NCI-H2196 treated with DMSO at 0.1 percent for 48 hours (cell line): ENCODE measurements around the gene EI24.
"Not testable (repeated sequence)": the region's sequence is repeated elsewhere in the genome, so short reads cannot be mapped to it uniquely, and the experiment has no call there.

Experiments used
- DNase-seq: peaks from one replicate; lab custom pipeline; 2025; ENCODE audit not compliant: unreplicated experiment; lab: John Stamatoyannopoulos, UW

EI24 gene

DNA sequence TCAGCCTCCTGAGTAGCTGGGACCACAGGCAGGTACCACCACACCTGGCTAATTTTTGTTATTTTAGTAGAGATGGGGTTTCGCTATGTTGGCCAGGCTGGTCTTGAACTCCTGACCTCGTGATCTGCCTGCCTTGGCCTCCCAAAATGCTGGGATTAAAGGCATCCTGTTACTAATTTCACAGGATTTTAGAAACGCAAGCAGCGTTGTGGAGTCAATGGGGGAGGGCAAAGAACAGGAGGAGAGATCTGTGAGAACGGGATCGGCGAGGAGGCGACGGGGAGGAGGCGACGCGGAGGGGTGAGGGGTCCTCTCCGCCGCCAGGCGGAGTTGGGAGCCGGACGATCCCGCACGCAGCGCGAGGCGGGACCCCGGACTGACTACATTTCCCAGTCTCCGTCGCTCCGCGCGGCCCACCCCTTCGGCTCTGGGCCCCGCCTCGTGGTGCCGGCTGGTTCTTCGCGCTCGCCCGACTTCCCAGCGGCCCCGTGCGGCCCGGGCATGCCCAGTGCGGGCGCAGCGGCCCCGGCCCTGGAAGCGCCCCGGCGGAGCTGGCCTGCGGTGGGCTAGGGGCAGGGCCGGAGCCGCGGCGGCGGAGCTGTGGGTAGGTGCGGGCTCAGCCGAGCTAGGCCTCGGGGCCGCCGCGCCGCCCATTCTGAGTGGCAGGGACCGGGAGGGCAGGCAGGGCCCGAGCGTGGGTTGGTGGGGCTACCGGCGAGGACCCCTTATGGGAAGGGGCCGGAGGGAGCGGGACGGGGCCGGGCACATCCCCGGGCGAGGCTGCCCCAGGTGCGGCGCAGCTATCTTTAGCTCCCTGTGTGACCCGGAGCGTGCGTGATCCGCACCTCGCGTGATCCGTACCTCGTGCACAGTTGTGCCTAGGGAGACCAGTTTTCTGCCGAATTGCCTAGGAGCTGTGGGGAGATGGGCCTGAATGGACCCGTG is at the start of gene EI24:
Gene EI24, plus strand, starts transcription at position 508 of the 945 bp plus-strand sequence. CDS start 3,051 bp downstream, outside the sequence.
- DNase-seq, result peak; percentile 78

DNA sequence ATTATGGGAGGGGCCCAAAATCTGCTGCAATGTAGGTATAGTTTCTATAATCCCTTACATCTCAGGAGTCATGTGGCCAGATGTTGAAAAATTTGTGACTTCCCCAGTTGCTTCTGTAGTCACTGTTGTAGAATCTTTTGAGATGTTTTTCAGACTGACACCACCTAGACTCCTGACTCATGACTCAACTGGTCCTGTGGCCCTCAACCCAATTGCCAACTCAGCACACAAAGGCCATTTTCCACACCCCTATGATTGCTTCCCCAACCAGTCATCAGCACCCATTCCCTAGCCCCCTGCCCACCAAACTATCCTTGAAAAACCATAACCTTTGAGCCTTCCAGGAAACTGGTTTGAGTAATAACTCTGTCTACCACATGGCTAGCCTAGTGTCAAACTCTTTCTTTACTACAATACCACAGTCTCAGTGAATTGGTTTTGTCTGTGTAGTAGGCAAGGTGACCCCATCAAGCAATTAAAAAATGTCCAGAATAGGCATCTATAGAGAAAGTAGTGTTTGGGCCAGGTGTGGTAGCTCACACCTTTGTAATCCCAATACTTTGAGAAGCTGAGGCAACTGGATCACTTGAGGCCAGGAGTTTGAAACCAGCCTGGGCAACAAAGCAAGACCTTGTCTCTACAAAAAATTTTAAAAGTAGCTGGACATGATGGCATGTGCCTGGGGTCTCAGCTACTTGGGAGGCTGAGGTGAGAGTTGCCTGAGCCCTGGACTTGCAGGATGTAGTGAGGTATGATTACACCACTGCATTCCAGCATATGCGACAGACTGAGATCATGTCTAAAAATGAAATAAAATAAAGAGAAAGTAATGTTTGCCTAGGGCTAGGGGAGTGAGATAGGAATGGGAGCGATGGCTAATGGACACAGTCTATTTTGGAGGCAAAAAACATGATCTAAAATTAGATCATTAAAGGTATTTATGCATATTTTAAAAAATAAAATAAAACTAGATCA is 49.1 kb upstream of the EI24 start:
- no peak for DNase-seq

DNA sequence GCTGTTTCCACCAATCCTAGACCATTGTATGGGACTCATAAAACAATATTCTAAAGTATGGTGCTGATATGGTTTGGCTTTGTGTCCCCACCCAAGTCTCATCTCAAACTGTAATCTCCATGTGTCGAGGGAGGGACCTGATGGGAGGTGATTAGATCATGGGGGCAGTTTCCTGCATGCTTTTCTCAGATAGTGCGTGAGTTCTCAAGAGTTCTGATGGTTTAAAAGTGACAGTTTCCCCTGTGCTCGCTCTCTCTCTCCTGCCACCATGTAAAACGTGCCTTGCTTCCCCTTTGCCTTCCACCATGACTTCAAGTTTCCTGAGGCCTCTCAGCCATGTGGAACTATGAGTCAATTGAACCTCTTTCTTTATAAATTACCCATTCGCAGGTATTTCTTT is 44.0 kb upstream of the EI24 start:
- DNase-seq, result no peak

DNA sequence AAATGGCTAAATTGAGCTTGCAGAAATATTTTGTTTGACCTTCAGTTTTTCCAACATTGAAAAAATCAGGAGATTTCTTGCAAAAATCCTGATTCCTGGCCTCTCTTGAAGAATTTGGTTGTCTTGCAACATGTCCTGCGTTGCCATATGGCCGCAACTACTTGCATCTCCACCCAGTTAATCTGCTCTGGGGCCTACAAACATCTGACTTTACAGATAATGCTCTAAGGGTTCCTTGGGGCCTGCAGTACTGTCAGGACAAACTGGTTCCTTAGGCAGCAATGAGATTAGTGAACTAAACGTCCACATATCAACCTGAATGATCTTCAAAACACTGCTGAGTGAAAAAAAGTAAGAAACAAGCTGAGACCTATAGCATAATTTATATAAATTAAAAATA is 36.6 kb upstream of the EI24 start:
- DNase-seq, result no peak

DNA sequence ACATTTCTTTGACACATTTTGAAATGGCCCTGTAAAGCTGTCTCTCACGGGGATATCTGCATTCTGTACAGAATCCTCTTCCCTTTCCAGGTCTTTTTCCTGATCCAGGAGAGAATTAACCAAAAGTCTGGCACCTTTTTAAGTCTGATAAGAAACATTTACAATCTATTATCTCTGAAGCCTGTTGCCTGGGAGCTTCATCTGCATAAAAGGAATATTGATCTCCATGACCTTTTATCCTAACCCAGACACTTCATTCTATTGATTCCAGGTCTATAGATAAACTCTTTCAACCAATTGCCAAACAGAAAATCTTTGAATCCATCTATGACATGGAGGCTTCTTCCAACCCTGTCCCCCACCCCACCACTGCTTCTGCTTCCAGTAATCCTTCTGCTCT is 33.7 kb upstream of the EI24 start:
- no peak for DNase-seq

DNA sequence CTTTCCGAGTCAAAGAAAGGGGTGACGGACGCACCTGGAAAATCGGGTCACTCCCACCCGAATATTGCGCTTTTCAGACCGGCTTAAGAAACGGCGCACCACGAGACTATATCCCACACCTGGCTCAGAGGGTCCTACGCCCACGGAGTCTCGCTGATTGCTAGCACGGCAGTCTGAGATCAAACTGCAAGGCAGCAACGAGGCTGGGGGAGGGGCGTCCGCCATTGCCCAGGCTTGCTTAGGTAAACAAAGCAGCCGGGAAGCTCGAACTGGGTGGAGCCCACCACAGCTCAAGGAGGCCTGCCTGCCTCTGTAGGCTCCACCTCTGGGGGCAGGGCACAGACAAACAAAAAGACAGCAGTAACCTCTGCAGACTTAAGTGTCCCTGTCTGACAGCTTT is 32.4 kb upstream of the EI24 start:
- DNase-seq, result not testable (repeated sequence)

DNA sequence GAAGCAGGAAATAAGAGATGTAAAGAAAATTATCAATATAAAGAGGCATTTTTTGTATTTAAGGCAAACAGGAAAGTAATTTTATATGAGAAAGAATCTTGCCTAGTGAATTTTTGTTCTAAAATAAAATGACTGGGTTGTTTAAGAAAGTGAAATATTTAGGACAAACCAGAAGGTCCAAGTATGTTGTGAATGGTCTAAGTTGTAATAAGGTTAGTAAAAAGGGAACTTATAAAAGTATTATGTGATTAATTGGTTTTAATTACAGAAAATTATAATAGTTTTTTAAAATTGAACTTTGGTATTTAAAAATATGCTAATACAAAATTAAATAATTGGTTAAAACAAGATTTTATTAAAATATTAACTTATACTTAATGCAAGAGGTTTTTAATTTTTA is 26.6 kb upstream of the EI24 start:
- no peak for DNase-seq

DNA sequence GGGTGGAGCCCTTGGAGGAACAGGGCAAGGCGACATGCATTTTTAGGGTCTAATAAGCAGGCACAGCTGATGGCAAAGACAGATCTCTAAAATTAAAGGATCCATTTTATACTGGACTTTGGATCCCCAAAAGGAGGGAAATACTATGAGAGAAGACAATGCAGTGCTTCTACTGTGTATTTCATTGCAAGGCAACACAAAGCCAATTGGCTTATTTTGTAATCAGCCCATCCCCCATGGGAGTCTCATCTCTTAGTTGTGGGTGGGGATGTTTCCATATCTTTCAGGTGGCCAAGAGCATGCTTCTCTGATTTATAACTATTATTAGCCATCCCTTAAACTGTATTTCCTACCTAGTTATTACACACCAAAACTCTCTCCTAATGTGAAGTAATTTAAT is 18.5 kb upstream of the EI24 start:
- no peak for DNase-seq

DNA sequence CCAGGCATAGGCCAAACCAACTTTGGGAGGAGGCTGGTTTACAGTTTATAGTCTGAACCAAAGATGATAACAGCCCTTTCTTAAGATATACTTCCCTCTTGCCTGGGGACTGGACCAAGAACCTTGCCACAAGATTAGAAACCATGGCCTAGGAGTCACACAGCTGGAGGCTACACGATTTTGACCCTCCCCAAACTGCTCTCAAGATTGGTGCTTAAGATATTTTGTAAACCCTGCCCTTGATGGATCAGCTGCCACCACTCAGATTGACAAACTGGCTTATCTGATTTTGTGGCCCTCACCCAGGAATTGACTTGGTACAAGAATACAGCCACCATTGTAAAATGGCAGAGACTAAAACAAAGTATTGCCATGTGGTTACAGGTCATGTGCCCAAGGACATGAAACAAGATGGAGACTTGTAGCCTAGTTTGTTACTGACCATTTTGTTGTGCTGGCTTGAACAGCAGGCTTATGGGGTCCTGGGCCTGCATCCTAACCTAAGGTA is 17.4 kb upstream of the EI24 start:
- no peak for DNase-seq

DNA sequence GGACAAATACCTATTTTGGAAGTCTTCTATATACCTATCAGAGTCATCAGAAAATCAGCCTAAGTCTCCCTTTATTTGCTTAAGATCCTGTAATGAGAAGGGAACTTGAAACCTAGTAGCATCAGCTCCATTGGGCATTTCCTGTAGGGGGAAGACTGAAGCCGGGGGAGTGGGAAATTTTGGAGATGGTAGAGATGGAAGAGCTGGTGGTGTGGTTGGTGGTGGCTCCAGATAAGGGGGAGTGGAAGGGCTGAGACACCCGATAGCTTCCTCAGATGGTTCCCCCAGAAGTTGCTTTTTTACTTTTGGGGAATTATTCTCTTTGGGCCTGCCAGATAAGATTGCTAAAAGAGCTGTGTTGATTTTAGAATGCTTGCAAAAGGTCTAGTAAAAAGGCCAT is 16.4 kb upstream of the EI24 start:
- DNase-seq, result no peak

DNA sequence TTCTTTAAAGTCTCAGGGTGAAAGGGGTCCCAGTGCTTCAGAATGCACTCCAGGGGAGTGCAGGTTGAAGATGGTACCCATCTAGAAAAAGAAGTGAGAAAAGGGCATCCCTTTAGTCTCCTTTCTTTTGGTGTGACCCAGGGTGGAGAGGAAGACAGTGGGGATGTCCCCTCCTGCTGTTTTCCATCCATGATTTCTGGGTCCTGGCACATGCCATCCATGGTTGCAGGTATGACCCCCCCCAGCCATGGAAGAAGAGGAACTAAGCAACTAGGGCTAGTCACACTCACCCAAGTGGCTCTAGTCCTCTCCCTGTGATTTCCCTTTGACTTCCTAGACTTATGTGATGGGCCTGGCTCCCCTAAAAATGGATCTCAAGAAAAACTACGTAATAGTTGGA is 15.9 kb upstream of the EI24 start:
- DNase-seq, result no peak

DNA sequence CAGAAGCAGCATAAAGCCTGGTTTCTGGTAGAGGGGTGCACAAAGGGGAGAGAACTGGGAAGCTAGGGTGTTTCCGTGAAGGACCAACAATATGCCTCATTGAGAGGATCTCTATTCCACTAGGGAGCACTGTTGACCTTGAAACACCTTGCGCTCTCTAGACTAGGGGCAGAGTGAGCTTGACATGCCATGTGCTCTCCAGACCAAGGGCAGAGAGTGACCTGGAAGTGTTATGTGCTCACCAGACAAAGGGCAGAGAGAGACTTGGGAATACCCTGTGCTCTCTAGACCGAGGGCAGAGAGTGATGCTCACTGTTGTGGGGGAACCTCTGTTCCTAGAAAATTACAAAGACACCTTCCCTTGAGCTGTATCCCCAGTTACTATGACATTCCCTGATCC is 15.2 kb upstream of the EI24 start:
- no peak for DNase-seq

DNA sequence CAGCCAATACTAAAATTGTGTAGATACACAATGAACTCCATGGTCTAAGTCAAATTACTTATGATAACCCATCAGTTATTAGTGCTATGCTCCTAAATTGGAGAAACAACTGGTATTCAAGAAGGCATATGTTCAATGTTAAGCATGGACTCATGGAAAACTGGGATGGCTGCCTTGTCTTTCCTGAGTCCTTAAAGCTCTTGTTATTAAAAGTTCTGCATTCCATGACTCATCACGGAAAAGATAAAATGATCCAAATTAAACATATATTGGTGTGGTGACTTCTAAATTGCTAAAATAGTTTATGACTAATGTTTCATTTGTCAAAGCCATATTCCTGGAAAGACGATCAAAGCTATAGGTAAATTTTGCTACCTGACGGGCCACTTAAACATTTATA is 9.4 kb upstream of the EI24 start:
- no peak for DNase-seq

DNA sequence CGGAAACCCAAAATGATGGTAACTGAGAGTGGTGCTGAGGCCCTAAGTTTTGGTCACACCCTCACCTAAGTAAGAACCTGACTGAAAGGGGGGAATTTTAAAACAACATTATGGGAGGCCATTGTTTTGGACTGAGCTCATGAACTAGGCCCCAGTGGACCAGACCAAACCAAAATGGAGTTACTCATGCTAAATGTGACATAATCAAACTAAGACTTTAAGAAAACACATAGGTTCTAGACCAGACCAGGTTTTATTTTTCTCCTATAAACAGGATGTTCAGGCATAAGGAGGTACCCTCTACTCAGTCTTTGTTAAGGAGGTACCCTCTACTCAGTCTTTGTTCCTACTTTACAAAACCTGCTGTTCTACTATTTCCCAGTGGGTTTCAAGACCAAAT is 7.4 kb upstream of the EI24 start:
- DNase-seq, result no peak

DNA sequence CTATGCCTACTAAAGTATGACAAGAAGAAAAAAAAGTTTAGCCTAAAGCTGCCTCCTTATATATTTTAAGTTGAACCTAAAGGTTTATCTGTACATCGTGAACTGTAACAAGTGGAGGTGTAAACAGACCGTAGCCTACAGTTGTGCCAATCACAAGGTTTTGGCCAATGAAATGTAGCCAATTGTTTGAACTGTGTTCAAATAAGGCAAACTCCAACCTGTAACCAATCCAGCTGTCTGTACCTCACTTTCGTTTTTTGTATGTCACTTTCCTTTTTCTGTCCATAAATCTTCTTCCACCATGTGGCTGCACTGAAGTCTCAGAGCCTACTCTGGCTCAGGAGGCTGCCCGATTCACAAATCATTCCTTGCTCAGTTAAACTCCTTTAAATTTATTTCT is 6.8 kb upstream of the EI24 start:
- DNase-seq, result no peak

DNA sequence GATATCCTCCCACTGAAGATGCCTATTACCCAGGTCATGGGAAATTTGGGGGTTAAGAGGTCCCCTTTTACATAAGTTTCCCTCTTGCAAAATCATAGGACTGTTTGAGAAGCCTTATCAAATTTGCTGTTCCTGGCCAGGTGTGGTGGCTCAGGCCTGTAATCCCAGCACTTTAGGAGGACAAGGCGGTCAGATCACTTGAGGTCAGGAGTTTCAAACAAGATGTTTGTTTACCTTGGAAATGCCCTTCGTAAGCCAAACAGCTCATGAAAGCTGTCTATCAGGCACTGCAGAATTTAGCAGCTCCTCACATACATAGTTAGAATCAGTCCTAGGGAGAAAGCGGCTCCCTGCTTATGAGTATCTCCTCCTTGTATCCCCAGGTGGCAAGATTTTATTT is 4.9 kb upstream of the EI24 start:
- DNase-seq, result no peak

DNA sequence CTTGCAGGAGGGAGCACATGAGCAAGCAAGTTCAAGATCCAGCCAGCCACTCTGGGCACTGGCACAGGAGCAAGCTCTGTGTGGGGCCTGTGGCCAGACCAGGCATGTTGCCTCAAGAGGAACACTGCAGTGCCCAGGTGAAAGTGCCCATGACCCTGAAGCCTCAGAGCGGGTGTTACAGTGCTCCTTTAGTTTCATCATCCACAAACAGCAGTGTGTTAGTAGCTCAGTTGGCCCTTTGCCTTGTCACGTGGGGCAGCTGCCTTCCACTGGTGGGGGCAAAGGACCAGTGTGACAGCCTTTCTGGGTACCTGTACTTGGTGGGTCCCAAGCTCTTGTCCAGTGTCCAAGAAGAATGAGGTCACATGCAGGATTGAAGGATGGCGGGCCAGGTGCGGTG is 3.0 kb upstream of the EI24 start:
- no peak for DNase-seq

DNA sequence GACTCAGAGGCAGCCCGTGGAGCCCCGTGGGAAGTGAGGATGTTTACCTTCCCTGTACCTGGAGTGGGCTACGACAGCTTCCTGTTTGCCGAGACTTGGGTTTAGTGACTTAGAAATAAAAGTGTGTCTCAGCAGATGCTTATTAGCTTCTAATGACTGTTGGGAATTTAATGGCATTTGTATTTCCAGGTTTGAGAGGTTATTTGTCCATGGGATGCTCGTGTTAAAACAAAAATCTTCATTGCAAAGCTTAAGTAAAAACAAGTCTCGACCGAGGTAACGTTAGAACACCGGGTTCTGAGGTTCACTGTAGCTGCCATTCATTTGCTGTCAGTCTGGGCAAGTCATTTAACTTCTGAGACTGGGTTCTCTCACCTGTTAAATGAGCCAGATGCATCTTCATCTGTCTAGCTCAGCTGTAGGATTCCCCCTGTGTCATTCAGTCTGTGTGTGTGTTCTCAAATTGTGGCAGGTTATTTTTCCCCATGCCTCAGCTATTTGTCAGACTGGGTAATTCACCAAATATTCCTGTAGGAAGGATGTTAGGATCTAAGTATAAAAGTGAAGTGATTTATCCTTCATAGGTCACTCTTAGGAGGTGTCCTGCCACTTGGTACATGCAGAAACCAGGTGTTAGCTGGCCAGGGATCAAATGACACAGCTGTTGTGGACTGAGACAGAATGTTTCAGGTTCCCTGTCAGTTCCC is 791 bp downstream of the EI24 start:
- DNase-seq, result no peak

DNA sequence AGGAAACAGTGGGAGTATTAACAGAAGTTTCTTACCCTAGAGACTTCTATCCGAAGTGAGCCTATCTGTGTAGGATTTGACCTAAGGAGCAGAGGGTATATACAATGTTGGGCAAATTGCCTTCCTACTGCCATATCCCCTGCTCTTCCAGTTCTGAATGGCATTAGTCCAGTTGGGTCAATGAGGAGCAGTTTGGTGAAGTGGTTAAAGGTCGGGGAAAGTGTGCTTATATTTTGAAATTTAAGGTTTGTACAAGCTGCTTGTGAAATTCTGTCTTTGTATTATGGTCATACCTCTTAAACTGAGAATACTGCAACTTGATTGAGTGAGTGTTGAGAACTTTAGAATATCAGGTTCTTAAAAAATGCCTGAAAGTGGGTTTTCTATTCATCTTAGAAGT is 1.7 kb downstream of the EI24 start:
- DNase-seq, result no peak

DNA sequence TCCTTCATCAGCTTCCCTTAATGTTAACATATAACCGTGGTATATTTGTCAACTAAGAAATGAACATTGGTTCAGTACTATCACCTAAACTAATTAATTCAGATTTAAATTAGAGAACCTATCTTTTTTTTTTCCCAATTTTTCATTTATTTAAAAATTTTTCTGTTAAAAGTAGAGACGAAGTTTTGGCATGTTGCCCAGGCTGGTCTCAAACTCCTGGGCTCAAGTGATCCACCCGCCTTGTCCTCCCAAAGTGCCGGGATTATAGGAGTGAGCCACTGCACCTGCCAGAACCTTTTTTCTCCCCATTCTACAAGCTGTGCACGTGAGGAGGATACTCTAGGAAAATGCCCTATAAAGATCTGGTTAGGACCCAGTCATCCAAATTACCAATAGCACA is 3.6 kb downstream of the EI24 start:
- DNase-seq, result no peak

DNA sequence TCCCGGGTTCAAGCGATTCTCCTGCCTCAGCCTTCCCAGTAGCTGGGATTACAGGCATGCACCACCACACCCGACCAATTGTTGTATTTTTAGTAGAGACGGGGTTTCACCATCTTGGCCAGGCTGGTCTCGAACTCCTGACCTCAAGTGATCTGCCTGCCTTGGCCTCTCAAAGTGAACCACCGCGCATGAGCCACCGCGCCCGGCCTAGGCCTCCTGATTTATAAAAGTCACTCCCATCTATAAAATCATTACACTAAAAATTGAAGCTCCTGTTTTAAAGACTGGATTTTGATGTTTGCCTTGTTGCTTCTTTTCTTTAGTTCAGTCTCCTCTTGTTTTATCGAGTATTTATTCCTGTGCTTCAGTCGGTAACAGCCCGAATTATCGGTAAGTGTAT is 7.9 kb downstream of the EI24 start:
- DNase-seq, result not testable (repeated sequence)
